Hypothalamus (tissue), 51 donors: ENCODE results near the gene LRRC8A.

Experiments used
- DNase-seq, 51 donors: peaks; one replicate each; lab custom pipeline; 2025; lab: John Stamatoyannopoulos, UW

Gene LRRC8A

DNA sequence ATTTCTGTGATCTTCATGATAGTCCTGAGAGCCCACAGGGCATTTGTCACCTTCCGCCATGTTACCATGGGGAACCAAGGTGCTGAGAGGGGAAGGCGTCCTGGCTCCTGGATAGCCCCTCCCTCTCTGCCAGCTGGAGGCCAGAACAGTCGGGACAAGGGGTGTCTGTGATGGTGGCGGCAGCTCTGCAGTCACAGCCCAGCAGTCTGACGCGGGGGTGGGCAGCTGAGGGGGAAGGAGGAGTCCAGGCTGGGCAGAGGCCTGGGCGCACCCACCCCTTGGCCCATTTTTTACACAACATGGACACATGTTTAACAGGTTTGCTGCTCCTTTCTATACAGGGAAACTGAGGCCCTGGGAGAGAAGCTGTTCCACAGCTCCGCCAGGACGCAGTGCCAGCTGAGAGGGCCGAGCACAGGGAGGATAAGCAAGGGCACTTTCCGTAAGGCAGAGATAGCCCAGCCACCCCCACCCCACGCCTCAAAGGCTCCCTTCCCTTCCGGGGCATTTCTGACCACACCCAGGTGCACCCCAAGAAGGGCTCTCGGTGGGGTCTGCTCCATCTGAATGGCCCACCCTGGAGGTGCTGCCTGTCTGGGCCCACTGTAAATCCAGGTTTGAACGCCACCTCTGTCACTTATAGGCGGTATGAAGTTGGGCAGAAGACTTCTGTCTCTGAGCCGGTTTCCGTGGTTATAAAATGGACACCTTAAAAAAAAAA, 17.1 kb downstream of the LRRC8A start:
- DNase-seq: peak in 24 of 51 donors; percentile 15 to 67 (median 34)

DNA sequence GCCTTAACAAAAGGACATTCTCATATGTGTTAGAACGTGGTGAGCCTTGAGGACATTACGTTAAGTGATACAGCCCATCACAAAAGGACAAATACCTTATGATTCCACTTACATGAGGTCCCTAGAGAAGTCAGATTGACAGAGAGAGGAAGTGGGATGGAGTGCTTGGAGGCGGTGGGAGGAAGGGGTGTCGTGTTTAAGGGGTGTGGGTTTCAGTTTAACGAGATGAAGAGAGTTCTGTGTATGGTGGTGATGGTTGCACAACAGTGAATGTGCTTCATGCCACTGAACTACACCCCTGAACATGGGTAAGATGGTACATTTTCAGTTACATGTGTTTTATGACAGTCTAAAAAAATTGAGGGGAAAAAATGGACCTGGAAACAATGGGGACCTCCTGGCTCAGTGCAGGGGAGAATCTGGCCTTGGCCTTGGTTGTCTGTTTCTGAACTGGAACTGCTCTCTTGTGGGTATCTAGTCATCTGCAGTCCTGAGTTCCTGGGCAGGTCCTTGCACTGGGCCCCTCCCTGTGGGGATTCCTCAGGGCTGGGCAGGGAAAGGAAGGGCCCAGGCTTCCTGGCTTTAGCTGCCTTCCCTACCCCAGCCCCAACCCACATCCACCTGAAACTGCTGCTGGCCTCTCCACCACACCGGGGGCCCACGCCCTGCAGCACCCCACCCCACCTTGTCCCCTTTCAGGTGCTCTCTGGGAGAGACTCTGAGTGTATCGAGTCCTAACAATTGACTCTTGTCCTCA, 17.8 kb downstream of the LRRC8A start:
- DNase-seq: no peak

DNA sequence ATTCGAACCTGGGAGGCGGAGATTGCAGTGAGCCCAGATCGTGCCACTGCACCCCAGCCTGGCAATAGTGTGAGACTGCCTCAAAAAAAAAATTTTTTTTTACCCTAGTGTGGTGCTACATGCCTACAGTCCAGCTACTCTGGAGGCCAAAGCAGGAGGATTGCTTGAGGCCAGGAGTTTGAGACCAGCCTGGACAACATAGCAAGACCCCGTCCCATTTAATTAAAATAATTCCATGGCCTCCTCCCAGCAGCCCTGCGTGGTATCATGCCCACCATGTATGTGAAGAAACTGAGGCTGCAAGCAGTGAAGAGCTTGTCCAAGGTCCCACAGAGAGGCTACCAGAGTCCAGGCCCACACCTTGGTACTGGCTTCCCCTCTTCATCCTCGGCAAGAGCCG, 19.4 kb downstream of the LRRC8A start:
- no peak for DNase-seq

DNA sequence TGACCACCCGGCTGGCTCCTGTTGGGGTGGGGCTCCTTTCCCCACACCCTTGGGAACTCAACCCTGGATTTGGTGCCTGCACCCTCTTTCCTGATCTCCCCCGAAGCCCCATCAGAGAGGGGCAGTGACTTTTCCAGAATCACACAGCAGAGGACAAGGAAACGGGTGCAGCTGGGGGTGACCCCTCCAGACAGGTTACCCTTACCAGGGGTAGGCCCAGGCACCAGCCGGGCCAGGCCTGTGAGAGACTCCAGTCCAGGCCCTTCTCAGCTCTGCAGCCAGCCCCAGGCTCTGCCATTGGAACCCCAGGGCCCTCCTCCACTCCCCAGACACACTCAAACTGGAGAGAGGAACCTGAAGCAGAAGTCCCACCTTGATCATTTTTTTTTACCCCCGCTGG, 19.9 kb downstream of the LRRC8A start:
- no peak for DNase-seq

DNA sequence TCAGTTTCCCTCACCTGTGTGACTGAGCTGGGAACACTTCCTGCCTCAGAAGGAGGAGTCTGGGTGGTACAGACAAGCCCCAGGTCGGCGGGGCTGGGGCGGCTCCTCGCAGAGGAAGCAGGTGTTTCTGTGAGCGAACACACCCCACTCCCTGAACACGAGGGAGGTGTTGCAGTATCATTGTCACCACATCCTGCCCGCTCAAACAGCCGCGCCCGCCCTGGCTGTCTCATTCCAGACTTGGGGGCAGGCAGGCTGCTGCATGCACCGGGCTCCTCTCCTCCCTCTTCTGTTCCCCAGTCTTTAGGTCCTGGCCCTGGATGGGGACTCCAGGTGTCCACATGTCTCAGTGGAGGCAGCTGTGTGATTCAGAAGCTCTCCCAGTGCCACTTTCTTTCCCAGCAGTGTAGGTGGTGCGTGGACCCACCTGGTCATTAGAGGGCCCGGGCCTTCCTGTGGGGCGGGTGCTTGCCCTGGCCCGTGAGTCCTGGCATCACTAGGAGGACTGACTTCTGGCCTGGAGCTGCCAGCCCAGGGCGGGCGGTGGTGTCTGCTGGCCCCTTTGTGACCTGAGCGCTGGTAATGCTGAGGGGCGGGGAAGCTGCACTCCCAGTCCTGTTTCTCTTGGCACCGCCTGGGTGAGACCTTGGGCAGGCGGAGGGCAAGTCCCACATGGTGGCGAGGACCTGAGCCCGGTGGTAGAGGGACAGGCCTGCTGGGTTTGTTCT, 20.6 kb downstream of the LRRC8A start:
- peak in 2 of 51 donors; percentile 19 to 34 for DNase-seq

DNA sequence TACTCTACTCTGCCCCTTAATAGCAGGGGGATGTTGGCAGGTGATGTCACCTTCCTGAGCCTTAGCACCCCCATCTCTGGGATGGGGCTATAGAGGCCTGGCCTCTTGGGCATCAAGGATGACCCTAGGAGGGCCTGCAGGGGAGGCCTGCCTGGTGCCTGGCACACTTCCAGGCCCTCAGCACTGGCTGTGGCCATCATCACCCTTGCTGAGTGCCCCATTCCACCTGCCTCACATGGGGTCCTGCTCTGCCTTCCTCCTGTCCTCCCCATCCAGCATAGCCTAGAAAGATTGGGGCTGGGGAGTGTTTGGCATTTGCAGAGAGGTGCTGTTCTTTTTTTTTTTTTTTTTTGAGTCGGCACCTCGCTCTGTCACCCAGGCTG, 21.1 kb downstream of the LRRC8A start:
- DNase-seq: no peak

DNA sequence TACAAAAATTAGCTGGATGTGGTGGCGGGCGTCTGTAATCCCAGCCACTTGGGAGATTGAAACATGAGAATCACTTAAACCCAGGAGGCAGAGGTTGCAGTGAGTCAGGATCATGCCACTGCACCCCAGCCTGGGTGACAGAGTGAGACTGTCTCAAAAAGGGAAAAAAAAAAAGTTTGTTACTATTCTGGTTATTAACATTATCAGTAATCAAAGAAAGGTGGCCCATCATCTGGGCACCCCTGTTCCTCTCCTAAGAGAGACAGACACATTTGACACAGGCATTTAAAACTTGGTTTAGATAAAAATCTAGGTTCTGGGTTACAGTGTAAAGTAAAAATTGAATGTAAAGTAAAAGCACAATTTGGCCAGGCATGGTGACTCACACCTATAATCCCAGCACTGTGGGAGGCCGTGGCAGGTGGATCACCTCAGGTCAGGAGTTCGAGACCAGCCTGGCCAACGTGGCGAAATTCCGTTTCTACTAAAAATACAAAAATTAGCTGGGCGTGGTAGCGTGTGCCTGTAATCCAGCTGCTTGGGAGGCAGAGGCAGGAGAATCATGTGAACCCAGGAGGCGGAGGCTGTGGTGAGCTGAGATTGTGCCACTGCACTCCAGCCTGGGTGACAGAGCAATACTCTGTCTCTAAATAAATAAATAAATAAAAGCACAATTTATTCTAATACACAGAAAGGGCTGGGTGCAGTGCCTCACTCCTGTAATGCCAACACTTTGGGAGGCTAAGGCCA, 22.1 kb downstream of the LRRC8A start:
- no peak for DNase-seq

DNA sequence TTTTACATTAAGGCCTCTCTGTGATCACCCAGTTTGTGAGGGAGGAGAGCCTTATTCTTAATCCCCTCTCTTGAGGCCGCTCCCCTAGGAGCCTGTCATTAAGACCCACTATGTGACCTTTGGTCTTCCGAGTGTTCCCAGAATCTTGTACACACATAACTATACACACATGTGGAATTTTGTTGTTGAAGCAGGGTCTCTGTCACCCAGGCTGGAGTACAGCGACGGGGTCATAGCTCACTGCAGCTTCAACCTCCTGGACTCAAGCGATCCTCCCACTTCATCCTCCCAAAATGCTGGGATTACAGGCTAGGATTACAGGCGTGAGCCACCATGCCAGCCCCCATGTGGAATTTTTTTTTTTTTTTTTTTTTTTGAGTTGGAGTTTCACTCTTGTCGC, 24.0 kb downstream of the LRRC8A start:
- DNase-seq: no peak

DNA sequence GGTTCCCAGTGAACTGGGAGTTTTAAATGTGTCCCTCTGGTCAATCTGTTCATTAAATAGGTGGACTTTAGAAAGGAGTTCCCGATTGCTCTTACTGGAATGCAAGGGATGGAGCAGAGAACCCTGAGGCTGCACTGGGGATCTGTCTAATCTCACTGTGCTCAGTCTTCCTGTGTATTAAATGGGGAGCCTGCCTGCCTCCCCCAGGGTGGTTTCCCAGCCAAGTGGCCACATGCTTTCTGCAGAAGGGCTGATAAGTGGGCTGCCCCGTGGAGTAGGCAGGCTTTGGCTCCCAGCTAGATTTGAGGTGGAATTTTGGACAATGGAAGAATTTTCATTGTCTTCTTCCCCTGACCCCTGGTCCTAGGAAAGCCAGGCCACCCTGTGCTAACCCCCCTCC, 24.8 kb downstream of the LRRC8A start:
- no peak for DNase-seq

DNA sequence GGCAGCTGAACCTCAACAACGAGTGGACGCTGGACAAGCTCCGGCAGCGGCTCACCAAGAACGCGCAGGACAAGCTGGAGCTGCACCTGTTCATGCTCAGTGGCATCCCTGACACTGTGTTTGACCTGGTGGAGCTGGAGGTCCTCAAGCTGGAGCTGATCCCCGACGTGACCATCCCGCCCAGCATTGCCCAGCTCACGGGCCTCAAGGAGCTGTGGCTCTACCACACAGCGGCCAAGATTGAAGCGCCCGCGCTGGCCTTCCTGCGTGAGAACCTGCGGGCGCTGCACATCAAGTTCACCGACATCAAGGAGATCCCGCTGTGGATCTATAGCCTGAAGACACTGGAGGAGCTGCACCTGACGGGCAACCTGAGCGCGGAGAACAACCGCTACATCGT, 26.4 kb downstream of the LRRC8A start:
- no peak for DNase-seq

DNA sequence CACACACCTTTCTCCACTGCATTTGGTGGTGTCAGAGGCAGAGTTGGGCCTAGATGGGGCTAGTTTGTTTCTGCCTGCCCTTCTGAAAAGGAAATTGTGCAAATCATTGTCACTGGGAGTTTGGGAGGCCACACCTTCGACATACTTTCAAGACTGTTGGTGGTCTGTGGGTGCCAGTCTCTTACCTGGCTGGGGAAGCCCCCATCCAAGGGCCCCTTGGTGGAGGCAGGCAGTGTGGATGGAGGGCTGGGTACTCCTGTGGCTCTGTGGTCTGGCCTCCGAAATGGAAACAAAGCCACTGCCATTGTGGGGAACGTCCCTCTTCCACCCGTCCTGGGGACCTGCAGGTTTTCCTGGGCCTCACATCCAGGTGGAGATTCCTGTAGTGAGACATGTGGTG, 27.9 kb downstream of the LRRC8A start:
- no peak for DNase-seq

DNA sequence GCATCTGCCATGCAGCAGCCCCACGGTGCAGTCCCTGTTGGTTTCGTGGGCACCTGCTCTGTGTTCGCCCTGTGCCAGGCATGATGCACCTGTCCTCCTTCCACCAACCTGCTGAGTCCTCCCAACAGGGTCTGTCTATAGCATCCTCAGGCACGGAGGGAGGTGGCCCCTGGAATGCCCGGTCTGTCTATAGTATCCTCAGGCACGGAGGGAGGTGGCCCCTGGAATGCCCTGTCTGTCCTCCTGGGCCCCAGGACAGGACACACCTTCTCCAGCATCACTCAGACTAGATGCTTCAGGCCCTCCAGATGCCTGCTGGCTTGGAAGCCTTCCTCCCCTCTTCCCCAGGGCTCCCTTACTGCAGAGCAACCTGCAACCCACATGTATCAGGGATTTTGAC, 29.0 kb downstream of the LRRC8A start:
- DNase-seq: no peak

DNA sequence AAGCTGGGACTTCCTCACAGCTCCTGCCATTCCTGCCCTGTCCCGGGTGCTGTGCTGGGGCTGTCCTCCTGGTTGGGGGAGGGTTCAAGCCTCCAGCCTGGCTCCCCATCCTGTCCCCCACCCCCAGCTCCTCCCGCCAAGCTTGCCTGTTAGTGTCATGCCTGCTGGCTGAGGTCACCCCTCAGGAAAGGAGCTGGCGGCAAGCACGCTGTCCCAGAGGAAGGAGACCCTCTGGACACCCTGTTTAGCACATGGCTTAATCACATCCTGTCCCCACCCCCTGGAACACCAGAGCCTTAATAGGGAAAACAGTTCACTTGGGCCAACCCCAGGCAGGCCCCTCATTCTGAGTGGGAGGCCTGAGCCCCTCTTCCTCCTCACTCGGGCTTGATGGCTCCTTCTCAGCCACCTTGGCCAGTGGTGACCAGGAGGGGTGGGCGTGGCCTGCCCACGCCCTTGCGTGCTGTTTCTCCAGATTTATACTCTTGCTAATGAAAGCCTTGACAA, 29.6 kb downstream of the LRRC8A start:
- DNase-seq: peak in 6 of 51 donors; percentile 24 to 52 (median 28)

DNA sequence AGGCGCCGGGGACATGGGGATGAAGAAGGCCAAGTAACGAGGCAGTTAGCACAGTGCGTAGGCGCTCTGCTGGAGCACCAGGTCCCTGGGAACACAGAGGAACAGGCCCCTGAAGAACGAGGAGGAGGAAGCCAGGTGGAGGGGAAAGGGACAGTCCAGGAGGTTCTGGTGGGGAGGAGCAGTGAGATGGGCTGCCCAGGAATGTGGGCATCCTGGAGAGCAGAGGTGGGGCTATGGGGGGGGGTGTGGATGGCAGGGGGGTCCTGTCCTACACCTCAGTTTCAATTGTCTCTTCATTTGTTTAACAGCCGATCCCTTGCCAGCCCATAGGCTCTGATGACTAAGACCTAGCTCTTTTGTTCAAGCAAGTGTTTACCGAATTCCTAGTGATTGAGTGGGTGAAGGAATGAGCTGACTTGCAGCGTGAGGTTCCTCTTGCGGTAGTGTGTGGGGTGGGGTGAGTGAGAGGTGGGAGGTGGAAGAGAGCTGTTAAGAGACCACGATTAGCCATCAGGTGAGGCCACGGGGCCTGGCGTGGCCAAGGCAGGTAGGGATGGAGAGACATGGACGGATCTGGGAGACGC, 30.4 kb downstream of the LRRC8A start:
- peak in 3 of 51 donors; percentile 22 to 61 (median 49) for DNase-seq

DNA sequence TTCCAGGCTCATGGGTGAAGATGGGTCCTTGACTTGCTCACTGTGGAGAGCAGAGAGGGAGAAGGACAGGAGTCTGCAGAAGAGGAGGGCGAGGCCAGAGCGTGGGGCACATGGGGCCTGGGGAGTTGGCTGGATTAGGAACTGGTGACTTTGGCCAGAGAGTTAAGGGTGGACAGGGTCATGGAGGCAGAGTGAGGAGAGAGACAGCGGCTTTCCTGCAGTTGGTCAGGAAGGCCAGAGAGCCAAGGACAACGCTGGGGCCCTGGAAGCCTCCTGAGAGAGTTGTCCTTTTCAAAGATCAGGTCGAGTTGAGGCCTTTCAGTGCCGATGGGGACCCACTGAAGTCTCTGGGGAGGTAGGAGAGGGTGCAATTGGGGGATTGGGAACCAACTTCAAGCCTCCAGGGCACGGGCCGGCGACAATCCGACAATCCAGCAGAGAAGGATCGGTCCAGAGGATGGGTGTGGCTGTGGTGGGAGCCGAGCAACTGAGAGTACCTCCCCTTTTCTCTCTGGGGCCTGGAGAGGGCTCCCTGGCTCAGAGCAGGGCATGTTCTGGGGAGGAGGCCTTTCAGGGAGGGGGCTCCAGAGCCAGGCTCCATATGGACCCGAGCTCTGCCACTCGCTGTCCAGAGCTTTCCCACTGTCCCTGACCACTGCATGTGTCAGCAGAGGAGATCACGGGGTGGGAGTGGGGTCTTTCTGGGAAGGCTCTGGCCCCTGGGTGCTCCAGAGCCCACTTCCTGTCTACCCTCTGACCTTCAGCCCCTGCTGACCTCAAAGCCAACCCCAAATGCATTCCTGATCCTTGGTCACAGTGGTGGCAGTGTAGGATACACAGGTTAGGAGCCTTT, 31.3 kb downstream of the LRRC8A start:
- no peak for DNase-seq

DNA sequence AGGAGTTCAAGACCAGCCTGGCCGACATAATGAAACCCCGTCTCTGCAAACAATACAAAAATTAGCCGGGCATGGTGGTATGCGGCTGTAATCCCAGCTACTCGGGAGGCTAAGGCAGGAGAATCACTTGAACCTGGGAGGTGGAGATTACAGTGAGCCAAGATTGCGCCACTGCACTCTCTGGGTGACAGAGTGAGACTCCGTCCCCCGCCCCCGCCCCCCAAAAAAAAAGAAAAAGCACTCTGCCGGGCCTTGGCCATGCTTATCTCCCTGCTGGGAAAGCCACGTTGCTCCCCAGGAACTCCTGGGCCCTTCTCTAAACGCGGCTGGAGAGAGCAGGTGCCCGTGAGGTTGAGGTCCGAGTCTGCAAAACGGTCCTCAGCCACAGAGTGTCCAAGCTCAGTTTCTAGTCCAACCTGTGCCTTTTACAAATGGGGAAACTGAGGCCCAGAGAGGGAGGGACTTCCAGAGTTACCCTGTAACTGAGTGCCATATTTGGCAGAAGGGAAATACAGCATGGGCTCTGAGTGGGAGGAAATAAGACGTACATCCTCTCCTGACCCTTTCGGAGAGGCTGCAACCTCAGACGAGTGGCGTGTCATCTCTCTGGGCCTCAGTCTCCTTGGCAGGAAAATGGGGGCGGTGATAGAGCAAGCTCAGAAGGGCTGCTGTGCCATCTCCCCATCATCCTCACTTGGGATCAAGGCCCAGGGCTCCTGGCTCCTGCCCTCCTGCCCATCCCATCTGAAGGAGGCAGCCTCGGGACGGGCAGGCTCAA, 32.3 kb downstream of the LRRC8A start:
- DNase-seq: no peak

DNA sequence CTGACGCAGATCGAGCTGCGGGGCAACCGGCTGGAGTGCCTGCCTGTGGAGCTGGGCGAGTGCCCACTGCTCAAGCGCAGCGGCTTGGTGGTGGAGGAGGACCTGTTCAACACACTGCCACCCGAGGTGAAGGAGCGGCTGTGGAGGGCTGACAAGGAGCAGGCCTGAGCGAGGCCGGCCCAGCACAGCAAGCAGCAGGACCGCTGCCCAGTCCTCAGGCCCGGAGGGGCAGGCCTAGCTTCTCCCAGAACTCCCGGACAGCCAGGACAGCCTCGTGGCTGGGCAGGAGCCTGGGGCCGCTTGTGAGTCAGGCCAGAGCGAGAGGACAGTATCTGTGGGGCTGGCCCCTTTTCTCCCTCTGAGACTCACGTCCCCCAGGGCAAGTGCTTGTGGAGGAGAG, 34.3 kb downstream of the LRRC8A start:
- peak in 12 of 51 donors; percentile 14 to 55 (median 25) for DNase-seq

DNA sequence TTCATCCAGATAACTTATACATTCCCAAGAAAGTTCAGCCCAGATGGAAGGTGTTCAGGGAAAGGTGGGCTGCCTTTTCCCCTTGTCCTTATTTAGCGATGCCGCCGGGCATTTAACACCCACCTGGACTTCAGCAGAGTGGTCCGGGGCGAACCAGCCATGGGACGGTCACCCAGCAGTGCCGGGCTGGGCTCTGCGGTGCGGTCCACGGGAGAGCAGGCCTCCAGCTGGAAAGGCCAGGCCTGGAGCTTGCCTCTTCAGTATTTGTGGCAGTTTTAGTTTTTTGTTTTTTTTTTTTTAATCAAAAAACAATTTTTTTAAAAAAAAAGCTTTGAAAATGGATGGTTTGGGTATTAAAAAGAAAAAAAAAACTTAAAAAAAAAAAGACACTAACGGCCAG, 34.8 kb downstream of the LRRC8A start:
- DNase-seq: no peak
